Measurements from ENCODE around the gene WDR12.
"Not testable (repeated sequence)": the region's sequence is repeated elsewhere in the genome, so short reads cannot be mapped to it uniquely, and the experiment has no call there.

The WDR12 gene

DNA sequence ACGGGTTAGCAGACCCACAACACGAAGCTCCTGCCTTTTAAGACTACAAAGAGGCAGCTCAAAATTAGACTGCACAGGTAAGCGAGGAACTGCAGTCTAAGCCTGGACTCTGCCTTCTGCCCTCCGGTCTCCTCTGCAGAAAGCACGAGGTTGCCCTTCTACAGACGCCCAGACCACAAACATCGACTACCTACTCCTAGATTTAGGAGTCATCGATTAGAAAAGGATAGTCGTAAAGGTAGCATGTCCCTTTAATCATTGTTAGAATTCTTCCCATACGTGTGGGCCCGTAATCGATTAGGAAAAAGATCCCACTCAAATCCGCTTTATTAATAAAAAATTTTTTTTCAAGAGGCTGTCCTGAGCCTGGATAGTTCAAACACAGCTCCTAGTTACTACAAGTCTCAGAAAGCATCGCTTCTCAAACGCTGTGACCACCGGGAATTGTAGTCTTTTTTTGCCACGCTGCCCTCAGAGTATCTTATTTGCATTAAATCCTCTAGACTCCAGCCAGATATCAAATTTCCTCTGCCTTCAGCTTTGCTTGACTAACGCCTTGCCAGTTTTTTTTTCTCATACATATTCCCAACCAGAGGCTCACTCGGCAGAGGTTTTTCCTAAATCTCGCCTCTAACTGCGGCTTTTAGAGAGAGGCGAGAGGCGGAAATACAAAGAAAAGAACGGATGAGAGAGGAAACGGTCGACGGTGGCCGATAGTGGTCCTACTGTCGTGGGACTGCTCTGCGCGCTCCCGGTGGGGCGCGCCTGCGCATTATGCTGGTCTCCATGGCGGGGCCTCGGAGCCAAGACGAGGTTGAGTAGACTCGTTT lies at the start of gene WDR12, which contains the start of gene CARF:
Gene WDR12, minus strand, starts transcription at position 162 of the 830 bp plus-strand sequence. CDS start 197 bp downstream, outside the sequence.
Gene CARF, plus strand, starts transcription at position 764 of the 830 bp plus-strand sequence. CDS start 29,628 bp downstream, outside the sequence.
- DNase-seq (ENCODE audit: low spot score) = peak; percentile 90

DNA sequence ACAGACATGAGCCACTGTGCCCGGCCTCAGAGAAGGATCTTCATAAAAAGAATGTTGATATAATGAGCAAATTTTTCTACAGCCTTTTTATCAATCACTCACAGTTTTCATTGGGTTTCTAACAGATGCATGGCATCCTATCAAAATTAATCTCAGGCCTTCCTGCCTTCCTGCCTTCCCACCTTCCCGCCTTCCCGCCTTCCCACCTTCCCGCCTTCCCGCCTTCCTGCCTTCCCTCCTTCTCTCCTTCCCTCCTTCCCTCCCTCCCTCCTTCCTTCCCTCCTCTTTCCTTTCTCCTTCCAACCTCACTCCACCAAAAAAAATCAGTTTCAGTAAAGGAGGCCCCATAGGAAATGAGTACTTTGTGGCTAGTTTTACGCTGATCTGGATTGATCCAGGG lies 49.1 kb upstream of the WDR12 start:
- no peak for DNase-seq (ENCODE audit: low spot score)

DNA sequence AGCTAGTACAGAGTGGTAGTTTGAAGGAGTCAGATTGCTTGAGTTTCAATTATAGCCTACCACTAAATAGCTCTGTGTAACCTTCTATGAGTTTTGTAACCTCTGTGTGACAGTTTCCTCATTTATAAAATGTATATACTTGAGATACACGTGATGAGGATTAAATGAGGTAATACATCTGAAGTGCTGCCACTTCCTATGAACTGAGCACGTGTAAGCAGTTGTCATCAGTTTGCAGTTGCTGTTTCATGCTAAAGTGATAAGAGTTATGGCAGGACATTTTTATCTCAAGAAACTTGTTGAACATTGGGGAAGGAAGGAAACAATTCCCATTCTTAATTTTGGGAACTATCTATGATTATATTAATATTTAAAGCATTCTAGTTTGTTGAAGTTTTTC lies 39.1 kb upstream of the WDR12 start:
- DNase-seq (ENCODE audit: low spot score) = peak; percentile 22

DNA sequence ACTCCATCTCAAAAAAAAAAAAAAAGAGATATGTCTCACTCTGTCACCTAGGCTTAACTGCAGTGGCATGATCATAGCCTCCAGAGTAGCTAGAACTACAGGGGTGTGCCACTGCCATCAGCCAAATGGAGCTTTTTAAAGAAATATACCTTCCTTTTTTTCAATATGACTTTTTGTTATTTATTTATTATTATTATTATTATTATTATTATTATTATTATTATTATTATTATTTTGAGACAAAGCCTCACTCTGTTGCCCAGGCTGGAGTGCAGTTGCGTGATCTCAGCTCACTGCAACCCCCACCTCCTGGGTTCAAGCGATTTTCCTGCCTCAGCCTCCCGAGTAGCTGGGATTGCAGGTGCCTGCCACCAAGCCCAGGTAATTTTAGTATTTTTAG lies 37.9 kb upstream of the WDR12 start:
- not testable (repeated sequence) for DNase-seq (ENCODE audit: low spot score)

DNA sequence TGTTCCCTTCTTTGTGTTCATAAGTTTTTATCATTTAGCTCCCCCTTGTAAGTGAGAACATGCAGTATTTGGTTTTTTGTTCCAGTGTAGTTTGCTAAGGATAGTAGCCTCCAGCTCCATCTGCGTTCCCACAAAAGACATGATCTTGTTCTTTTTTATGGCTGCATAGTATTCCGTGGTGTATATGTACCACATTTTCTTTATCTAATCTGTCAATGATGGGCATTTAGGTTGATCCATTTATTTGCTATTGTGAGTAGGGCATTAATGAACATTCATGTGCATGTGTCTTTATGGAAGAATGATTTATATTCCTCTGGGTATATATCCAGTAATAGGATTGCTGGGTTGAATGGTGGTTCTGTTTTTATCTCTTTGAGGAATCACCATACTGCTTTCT lies 34.0 kb upstream of the WDR12 start:
- DNase-seq (ENCODE audit: low spot score) = no peak

DNA sequence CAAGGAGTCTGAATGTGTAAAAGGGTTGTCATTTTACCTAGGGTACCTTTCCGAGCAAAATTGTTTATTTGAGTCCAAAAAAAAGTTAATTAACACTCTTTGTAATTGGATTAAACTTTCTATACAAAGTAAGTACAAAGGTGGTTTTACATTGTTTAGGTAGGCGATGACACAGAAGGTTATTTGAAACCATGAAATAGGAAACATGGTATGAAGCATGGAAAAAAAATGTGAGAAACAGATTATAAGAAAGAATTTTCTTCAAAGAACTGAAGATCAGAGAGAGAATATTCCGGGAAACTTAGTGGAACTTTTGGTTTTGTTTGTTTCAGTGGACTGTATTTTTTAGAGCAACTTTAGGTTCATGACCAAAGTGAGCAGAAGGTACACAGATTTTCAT lies 33.3 kb upstream of the WDR12 start:
- no peak for DNase-seq (ENCODE audit: low spot score)

DNA sequence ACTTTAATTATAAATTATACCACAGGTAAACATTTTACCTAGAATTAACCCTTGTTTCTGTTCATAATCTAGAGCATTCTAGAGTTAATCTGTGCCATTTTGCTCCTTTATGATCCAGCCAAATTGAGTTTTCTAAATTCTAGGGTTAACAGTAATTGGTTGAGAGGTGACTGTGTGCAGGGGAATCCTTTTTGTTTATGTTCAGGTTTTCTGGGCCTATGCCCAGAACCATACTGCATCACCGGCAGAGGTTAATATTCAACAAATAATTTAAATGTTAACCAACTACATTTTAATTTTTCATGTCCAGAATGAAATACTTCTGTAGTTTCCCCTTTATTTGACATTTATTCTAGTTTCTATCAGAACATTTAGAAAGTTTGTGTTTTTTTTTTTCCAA lies 32.9 kb upstream of the WDR12 start:
- DNase-seq (ENCODE audit: low spot score) = no peak

DNA sequence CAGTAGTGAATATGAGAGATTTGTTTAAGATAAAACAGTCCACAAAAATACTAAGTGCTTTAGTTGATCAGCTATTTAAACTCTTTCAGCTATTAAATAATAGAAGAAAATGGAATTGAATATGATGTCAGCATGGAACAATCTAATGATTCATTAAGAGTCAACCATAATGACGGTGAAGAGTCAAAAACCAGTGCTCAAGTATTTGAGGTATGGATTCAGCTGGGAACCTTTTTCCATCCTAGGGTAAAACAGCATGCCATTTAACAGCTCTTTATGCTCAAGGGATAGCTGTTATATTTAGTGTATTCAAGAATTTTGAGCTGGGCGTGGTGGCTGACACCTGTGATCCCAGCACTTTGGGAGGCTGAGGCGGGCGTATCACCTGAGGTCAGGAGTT lies 30.3 kb upstream of the WDR12 start:
- no peak for DNase-seq (ENCODE audit: low spot score)

DNA sequence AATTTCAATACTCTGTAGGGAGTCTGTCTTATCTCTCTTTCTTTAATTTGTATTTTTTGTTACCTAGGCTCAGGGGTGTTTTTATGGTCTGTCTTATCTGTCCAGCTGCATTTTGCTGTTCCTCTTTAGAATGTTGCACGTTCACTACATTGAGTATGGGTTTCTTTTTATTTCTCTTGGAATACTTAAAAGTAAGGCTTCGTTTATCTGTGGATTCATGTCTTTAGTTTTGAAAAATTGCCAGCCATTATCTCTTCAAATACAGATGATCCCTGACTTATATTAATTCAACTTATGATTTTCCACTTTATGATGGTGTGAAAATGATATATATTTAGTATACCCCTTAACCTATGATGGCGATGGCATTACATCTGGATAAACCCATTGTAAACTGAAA lies 27.5 kb upstream of the WDR12 start:
- no peak for DNase-seq (ENCODE audit: low spot score)

DNA sequence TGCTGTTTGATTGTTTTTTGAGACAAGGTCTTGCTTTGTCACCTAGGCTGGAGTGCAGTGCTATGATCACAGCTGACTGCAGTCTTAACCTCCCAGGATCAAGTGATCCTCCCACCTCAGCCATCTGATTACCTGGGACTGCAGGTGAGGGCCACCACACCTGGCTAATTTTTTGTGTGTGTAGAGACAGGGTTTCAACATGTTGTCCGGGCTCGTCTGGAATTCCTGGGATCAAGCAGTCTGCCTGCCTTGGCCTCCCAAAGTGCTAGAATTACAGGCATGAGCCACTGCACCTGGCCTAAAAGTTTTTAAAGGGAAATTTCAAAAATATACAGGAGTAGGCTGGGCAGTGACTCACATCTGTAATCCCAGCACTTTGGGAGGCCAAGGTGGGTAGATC lies 23.0 kb upstream of the WDR12 start:
- DNase-seq (ENCODE audit: low spot score) = no peak

DNA sequence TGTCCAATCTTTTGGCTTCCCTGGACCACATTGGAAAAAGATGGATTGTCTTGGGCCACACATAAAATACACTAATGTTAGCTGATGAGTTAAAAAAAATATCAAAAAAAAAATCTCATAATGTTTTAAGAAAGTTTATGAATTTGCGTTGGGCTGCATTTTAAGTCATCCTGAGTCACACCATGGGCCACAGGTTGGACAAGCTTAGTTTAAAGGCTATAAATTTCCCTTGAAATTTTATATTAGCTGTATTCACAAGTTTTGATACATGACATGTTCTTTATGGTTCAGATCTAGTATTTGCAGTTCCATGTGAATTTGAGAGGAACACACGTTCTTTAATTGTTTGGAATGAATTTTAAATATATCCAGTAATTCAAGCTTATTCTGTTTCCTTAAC lies 22.5 kb upstream of the WDR12 start:
- DNase-seq (ENCODE audit: low spot score) = no peak

DNA sequence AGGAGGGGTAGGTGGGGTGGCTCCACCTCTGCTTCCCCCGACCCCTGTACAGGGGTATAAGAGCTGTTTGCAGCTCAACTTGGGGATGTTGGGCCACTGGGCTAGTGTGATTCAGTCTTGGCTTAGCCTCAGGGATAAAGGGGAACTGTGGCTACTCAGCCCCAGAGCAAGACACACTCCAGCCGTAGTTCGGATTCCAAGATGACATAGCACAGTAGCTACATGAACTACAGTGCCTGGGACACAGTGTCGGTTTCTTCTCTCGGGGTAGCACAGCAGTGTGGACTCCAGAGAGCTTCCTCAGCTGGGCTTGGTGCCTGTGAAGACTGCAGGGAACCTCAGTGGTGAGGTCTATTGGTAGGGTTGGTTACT lies 21.7 kb upstream of the WDR12 start:
- DNase-seq (ENCODE audit: low spot score) = no peak

DNA sequence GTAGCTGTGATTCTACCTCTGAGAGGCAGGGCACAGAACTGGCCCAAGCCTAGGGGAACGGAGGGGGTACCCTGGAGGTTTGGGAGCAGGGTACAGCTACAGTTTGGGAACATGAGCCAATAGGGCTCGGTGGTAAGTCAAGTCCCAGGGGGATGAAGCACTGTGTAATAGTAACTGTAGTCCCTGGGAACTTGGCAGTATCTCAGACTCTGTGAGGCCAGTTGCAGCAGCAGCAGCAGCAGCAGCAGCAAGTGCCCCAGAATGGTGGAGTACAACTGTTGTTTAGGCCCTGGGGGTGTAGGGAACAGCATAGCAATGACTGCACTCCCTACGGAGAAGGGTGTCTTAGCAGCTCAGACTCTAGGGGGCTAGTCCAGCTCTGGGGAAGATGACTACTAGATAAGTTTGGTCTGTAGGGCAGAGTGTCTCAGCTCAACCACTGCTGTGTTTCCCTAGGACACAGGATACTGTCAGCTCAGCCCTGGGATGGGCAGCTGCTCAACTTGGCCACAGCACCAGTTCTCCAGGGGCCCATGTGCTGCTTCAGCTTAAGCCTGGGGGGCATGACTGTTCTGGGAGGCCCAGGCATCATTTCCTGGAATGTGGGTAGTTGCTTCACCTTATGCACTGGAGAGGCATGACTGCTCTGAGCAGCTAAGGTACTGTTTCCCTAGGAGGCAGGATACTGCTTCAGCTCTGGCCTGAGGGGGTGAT lies 21.1 kb upstream of the WDR12 start:
- no peak for DNase-seq (ENCODE audit: low spot score)

DNA sequence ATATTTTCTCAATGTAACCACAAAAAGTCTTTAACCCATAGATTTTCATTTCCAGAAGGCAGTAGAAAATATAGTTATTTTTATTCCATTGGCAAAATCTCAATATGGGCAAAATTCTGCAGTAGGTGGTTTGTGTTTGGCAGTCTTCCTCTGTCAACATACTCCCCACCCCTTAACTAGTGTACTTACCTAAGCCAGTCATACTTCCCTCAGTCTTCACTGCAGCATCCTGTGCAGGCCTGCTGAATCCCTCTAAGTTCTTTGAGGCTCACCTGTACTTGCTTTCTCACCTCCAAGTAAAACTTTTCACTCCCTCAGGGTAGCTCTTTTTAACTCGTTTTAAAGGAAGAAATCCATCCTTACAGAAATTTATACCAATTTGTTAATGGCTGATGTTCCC lies 7.4 kb upstream of the WDR12 start:
- no peak for DNase-seq (ENCODE audit: low spot score)

DNA sequence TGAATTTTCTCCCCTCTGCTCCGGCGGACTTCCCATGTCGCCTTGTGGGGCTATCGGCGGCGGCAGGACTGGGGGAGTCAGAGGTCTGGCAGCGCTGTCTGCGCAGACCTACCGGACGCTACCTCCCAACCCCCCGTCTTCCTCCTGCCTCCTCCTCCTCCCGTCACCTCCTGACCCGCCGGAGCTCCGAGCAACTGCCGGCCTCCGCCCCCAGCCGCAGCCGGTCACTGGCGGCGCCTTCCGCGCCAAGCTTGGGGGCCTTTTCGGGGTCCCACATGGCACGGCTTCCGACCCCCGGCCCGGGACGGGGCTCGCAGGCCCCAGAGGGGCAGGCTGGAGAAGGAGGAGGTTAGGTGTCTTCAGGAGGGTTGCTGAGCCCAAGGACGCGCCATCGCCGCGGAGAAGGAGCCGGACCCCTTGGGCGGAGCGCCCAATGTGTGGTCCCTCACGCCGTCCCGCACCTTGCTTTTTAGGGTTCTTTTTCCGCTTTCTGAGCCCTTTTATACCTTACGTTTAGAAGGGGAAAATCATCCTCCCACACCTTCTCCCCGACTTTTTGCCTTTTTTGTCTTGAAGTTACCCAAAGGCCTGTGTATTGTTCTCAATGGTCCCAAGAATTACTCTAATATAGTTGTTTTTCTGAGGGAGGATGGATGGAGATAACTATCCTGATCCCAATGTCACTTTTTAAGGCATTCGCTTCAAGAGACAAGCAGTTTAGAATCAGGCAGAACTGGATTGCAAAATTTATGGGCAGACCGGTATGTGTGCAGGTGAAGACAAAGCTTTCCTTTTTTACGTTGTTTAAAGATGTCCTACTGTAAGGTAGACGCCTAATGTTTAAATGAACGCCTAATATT lies 1.1 kb upstream of the WDR12 start:
- not testable (repeated sequence) for DNase-seq (ENCODE audit: low spot score)

DNA sequence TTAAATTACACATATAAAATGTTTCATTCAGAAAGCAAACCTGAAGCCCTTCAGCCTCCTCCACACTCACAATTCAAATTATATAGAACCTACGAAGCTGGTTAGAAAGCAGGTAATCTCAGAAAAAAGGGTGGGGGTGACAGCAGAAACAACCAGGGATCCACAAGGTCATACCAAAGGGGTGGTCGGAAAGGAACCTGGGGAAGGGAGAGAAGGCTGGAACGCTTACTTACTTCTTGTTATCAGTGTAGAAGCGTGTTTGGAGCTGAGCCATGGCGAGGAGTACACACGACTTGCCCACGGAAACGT lies 316 bp downstream of the WDR12 start:
- no peak for DNase-seq (ENCODE audit: low spot score)

DNA sequence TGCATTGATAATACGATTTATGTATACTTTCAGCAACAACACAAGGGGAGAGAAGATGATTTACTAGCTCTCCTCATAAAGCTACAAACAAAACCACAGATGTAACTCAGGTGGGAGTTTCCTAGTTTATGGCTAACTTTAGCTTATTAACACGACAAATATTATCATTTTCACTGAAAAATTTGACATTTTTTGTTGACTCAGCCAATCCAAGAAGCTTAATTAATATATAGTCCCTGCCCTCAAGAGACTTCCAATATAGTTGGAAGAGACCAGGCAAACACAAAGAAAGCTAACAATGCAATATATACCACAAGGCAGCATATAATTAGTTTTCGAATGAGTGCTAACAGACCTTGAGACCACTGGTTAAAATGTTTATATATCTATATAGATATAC lies 775 bp downstream of the WDR12 start:
- peak; percentile 14 for DNase-seq (ENCODE audit: low spot score)

DNA sequence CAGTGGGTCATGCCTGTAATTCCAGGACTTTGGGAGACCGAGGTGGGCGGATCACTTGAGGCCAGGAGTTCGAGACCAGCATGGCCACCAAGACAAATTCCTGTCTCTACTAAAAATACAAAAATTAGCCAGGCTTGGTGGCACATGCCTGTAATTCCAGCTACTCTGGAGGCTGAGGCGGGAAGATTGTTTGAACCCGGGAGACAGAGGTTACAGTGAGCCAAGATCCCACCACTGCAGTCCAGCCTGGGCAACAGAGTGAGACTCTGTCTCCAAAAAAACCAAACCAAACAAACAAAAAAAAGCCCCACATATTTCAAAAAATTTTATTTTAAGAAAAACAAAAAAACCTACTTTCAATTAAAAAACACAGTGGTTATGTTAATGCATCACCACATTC lies 1.2 kb downstream of the WDR12 start:
- not testable (repeated sequence) for DNase-seq (ENCODE audit: low spot score)

DNA sequence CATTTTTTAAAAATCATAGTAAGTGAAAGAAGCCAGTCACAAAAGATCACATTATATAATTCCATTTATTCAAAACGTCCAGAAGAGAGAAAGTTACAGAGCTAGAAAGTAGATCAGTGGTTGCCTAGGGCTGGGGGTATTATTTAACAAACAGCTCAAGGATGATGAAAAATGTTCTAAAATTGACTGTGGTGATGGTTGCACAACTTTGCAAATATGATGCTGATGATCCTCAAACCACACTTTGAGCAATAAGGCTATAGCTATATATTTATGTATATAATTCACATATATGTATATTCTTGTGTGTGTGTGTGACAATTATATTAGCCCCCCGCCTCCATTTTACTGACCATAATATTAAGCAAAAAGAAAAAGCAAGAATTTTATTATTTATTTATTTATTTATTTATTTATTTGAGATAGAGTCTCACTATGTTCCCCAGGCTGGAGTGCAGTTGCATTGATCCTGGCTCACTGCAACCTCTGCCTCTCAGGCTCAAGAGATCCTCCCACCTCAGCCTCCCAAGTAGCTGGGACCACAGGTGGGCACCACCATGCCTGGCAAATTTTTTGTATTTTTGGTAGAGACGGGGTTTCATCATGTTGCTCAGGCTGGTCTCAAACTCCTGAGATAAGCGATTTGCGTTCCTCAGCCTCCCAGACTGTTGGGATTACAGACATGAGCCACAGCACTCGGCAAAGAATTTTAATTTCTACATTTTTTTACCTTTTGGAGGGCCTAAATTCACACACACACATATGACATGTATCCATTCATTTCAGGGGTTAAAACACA lies 1.9 kb downstream of the WDR12 start:
- DNase-seq (ENCODE audit: low spot score) = no peak

DNA sequence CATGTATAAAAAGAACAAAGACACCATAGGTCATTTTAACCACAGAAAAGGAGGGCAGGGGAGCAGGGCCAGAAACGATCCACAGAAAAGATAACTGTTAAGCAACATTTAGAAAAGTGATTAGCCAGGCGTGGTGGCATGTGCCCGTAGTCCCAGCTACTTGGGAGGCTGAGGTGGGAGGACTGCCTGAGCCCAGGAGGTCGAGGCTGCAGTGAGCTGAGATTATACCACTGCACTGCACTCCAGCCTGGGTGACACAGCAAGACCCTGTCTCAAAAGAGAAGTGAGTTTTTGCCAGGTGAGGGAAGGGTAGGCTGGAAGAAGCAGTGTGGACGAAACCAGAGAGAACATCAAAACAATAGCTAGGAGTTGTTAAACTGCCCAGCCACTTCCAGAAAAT lies 3.3 kb downstream of the WDR12 start:
- no peak for DNase-seq (ENCODE audit: low spot score)

DNA sequence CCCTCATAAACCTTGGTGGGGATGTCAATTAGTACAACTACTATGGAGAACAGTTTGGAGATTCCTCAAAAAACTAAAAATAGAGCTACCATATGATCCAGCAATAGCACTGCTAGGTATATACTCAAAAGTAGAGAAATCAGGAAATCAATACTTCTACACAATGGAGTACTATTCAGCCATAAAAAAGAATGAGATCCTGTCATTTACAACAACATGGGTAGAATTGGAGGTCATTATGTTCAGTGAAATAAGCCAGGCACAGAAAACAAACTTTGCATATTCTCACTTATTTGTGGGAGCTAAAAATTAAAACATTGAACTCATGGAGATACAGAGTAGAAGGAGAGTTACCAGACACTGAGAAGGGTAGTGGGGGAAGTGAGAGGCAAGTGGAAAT lies 6.0 kb downstream of the WDR12 start:
- DNase-seq (ENCODE audit: low spot score) = not testable (repeated sequence)

DNA sequence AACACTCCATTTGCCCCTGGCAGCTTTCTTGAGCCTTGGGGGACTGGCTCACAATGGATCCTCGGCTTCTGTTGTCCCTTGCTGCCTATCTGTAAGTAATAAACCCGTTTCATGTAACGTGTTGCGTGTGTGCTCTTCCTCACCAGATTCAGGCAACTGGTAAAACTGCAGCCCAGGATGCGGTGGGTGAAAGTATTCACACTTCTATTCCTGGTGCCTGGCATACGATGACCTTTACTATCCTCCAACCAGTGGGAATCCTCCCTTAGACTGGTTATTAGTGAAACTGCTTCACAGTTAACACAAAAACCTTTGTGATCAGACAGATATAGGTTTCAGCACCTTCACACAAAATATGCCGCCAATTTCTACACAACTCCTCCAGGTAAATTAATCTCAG lies 26.3 kb downstream of the WDR12 start:
- no peak for DNase-seq (ENCODE audit: low spot score)
